ENCODE results near the gene NRSN2. TPM values are rescaled to one million over a fixed set of nuclear protein-coding genes. Genes with fewer than 3 reads are reported as not detected.

The NRSN2 gene
- polyA plus RNA-seq, 1 of the 3 experiments (the other 2 are of a cell fraction), result 146 TPM

DNA sequence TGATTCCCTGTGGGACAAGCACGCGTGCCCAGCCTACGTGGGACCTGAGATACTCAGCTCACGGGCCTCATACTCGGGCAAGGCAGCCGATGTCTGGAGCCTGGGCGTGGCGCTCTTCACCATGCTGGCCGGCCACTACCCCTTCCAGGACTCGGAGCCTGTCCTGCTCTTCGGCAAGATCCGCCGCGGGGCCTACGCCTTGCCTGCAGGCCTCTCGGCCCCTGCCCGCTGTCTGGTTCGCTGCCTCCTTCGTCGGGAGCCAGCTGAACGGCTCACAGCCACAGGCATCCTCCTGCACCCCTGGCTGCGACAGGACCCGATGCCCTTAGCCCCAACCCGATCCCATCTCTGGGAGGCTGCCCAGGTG is 49.3 kb downstream of the NRSN2 start (continued):
- TF ChIP-seq, protein P1, sequence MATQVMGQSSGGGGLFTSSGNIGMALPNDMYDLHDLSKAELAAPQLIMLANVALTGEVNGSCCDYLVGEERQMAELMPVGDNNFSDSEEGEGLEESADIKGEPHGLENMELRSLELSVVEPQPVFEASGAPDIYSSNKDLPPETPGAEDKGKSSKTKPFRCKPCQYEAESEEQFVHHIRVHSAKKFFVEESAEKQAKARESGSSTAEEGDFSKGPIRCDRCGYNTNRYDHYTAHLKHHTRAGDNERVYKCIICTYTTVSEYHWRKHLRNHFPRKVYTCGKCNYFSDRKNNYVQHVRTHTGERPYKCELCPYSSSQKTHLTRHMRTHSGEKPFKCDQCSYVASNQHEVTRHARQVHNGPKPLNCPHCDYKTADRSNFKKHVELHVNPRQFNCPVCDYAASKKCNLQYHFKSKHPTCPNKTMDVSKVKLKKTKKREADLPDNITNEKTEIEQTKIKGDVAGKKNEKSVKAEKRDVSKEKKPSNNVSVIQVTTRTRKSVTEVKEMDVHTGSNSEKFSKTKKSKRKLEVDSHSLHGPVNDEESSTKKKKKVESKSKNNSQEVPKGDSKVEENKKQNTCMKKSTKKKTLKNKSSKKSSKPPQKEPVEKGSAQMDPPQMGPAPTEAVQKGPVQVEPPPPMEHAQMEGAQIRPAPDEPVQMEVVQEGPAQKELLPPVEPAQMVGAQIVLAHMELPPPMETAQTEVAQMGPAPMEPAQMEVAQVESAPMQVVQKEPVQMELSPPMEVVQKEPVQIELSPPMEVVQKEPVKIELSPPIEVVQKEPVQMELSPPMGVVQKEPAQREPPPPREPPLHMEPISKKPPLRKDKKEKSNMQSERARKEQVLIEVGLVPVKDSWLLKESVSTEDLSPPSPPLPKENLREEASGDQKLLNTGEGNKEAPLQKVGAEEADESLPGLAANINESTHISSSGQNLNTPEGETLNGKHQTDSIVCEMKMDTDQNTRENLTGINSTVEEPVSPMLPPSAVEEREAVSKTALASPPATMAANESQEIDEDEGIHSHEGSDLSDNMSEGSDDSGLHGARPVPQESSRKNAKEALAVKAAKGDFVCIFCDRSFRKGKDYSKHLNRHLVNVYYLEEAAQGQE (IDR thresholded peaks at IDR 0.05; ENCODE audit: low read depth, low read length), result no peak
- no peak for TF ChIP-seq POLR2AphosphoS5 (IDR thresholded peaks at IDR 0.05; ENCODE audit: low read depth, low read length)
- TF ChIP-seq MEF2A (IDR thresholded peaks at IDR 0.05; ENCODE audit: borderline replicate concordance, low read depth), result no peak
- TF ChIP-seq MXI1 (IDR thresholded peaks at IDR 0.05; ENCODE audit: low read depth, low read length), result no peak
- TF ChIP-seq, protein P2, sequence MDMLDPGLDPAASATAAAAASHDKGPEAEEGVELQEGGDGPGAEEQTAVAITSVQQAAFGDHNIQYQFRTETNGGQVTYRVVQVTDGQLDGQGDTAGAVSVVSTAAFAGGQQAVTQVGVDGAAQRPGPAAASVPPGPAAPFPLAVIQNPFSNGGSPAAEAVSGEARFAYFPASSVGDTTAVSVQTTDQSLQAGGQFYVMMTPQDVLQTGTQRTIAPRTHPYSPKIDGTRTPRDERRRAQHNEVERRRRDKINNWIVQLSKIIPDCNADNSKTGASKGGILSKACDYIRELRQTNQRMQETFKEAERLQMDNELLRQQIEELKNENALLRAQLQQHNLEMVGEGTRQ (IDR thresholded peaks at IDR 0.05; ENCODE audit: borderline replicate concordance, low read depth, low read length), result no peak
- TF ChIP-seq, protein P3, sequence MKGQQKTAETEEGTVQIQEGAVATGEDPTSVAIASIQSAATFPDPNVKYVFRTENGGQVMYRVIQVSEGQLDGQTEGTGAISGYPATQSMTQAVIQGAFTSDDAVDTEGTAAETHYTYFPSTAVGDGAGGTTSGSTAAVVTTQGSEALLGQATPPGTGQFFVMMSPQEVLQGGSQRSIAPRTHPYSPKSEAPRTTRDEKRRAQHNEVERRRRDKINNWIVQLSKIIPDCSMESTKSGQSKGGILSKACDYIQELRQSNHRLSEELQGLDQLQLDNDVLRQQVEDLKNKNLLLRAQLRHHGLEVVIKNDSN (IDR thresholded peaks at IDR 0.05; ENCODE audit: borderline replicate concordance, low read depth), result no peak

DNA sequence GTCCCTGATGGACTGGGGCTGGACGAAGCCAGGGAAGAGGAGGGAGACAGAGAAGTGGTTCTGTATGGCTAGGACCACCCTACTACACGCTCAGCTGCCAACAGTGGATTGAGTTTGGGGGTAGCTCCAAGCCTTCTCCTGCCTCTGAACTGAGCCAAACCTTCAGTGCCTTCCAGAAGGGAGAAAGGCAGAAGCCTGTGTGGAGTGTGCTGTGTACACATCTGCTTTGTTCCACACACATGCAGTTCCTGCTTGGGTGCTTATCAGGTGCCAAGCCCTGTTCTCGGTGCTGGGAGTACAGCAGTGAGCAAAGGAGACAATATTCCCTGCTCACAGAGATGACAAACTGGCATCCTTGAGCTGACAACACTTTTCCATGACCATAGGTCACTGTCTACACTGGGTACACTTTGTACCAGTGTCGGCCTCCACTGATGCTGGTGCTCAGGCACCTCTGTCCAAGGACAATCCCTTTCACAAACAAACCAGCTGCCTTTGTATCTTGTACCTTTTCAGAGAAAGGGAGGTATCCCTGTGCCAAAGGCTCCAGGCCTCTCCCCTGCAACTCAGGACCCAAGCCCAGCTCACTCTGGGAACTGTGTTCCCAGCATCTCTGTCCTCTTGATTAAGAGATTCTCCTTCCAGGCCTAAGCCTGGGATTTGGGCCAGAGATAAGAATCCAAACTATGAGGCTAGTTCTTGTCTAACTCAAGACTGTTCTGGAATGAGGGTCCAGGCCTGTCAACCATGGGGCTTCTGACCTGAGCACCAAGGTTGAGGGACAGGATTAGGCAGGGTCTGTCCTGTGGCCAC is 49.9 kb downstream of the NRSN2 start:
- Histone ChIP-seq H3K9ac (no peak overlapping the region), H3K4me1 (ENCODE audit: control insufficient read depth in 1 of 2, insufficient read depth in 2 of 2, low read depth in 1 of 2, low read length in 1 of 2) (peaks cover 0 to 8% of the 10 kb centered on the region in 2 experiments; a peak in 1 of 4 replicates), H3F3A (replicated peaks; ENCODE audit: insufficient read depth) (no peaks in the 10 kb centered on the region), H3K9me2 (no peaks in the 10 kb centered on the region), H3K27ac (ENCODE audit: low read depth in 2 of 2, low read length in 1 of 2) (no peak overlapping the region), H4K20me1 (ENCODE audit: insufficient read depth) (no peaks in the 10 kb centered on the region), H3K36me3 (replicated peaks in 1 of 2; ENCODE audit: control insufficient read depth in 1 of 2, insufficient read depth in 2 of 2, low read length in 1 of 2) (peaks cover 22 to 31% of the 10 kb centered on the region in 2 experiments), H3K4me2 (no peak overlapping the region), H3K9me3 (no peaks in the 10 kb centered on the region), H3K4me3 (ENCODE audit: low read depth in 2 of 2, low read length in 1 of 2) (no peak overlapping the region), H2AFZ (ENCODE audit: low read depth) (no peak overlapping the region), H3K79me2 (ENCODE audit: insufficient read depth) (no peaks in the 10 kb centered on the region), H3K27me3 (ENCODE audit: insufficient read depth) (no peaks in the 10 kb centered on the region)
- ChIA-PET POLR2A (interaction anchor here (0.8 kb wide), 1 partner anchor 11 kb away, joined by 3 read pairs; no protein-coding TSS in a partner anchor), CTCF (interaction anchor here (1.0 kb wide), 2 partner anchors 9 to 42 kb away, joined by 3 to 4 read pairs; no protein-coding TSS in a partner anchor)
- 89% methylated on average over 2 of the region's 4 CpGs for WGBS (ENCODE audit: low lambda C conversion rate)
- TF ChIP-seq NFIC (IDR thresholded peaks at IDR 0.05; ENCODE audit: borderline replicate concordance) (no peak), EP300 (IDR thresholded peaks at IDR 0.05; ENCODE audit: borderline replicate concordance in 1 of 2, low read depth in 1 of 2, low read length in 1 of 2) (no peak), MXI1 (IDR thresholded peaks at IDR 0.05; ENCODE audit: low read depth, low read length) (no peak), NRF1 (IDR thresholded peaks at IDR 0.05; ENCODE audit: low read depth, low read length) (no peak), TCF12 (IDR thresholded peaks at IDR 0.05) (no peak), RAD21 (IDR thresholded peaks at IDR 0.05; ENCODE audit: low read length) (no peak), RXRA (IDR thresholded peaks at IDR 0.05; ENCODE audit: borderline replicate concordance, low read depth) (no peak), RFX5 (IDR thresholded peaks at IDR 0.05; ENCODE audit: low read length) (no peak)
- TF ChIP-seq, protein P4, sequence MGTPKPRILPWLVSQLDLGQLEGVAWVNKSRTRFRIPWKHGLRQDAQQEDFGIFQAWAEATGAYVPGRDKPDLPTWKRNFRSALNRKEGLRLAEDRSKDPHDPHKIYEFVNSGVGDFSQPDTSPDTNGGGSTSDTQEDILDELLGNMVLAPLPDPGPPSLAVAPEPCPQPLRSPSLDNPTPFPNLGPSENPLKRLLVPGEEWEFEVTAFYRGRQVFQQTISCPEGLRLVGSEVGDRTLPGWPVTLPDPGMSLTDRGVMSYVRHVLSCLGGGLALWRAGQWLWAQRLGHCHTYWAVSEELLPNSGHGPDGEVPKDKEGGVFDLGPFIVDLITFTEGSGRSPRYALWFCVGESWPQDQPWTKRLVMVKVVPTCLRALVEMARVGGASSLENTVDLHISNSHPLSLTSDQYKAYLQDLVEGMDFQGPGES (IDR thresholded peaks at IDR 0.05; ENCODE audit: low read depth, low read length), result no peak
- TF ChIP-seq, protein P5, sequence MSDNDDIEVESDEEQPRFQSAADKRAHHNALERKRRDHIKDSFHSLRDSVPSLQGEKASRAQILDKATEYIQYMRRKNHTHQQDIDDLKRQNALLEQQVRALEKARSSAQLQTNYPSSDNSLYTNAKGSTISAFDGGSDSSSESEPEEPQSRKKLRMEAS (IDR thresholded peaks at IDR 0.05; ENCODE audit: low read depth), result no peak
- TF ChIP-seq, protein P6, sequence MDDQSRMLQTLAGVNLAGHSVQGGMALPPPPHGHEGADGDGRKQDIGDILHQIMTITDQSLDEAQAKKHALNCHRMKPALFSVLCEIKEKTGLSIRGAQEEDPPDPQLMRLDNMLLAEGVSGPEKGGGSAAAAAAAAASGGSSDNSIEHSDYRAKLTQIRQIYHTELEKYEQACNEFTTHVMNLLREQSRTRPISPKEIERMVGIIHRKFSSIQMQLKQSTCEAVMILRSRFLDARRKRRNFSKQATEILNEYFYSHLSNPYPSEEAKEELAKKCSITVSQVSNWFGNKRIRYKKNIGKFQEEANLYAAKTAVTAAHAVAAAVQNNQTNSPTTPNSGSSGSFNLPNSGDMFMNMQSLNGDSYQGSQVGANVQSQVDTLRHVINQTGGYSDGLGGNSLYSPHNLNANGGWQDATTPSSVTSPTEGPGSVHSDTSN (IDR thresholded peaks at IDR 0.05), result no peak
- no peak for DNase-seq
